CD4-positive, alpha-beta T cell treated with Interleukin-4 for 1 hour (primary cell): ENCODE data around the gene TAS2R60.
"Not testable (repeated sequence)": the region's sequence is repeated elsewhere in the genome, so short reads cannot be mapped to it uniquely, and the experiment has no call there.

Experiments used
- DNase-seq, 2 donors: peaks; one replicate each; pipeline ENCODE4 v3.0.0-alpha.2; 2020 to 2022

The TAS2R60 gene

GRCh38 chr7:143443153-143443552 is at the start of gene TAS2R60:
Gene TAS2R60 (plus strand): TSS chr7:143443453. CDS start chr7:143443453, 0 bp downstream.
- no peak for DNase-seq

DNA sequence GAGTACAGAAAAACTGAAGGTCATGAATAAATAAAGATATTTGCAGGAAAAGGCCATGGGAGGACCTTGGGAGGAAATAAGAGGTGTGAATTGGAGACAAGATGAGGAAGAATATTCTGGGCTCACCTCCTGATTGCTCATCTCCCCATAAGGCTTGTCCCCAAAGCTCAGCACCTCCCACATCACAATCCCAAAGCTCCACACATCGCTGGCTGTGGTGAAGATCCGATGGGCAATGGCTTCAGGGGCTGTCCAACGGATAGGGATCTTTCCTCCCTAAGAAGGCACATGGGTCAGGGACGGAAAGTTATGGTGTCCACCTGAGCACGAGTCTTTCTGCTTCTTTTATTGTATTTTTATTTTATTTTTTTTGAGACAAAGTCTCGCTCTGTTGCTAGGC is 49.2 kb upstream of the TAS2R60 start:
- no peak for DNase-seq

DNA sequence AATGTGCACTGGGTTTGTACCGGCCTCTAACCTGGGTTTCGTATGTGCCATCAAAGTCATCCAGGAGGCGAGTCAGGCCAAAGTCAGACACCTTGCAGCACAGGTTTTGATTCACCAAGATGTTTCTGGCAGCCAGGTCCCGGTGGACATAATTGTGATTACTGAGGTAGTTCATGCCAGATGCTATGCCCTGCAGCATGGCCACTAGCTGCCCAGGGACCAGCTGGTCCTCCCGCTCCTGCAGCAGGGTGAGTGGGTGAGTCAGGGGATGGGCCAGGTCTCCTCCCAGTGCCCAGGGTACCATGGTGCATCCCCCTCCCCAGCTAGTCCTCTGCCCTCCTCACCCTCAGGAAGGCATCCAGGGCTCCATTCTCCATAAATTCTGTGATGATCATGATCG is 48.5 kb upstream of the TAS2R60 start:
- DNase-seq: no peak

DNA sequence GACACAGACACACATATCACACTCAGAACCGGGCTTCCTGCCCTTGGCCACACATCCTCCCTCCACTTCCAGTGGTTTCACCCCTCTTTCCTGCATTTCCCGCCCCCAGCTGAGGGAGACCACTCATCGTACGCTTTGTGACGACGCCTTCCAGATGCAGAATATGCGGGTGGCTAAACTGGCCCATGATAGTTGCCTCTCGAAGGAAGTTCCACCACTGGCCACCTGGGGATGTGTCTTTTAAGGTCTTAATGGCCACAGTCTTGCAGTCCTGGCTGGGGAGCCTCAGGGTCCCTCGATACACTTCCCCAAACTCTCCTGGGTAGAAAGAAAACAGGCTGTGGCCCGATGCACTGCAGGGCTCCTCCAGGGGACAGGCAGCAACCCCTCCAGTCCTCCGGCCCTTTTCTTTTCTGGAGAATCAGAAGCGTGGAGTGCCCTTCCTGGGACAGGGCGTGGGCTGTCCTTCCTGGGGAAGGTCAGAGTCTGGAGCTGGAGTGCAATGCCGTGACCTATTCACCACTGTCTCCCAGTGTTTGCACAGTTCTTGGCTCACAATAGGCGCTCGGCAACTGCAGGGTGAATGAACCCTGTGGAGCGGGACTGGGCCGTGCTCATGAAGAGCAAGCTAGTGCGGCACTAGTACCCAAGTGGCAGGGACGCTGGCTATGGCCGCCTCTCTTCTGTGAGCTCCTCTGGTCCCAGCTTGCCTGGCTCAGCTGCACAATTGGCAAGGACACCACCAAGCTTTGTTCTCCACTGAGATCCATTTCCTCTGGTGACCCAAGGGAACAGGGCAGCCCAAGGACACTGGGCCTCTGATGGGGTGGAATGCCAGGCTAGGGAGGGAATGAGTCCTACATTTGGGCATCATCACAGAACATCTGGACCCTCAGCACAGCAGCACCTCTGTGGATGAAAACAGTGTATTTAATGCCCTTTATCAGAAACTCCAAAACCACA is 47.8 kb upstream of the TAS2R60 start:
- DNase-seq: no peak

- DNase-seq: no peak
These were observed 47.1 kb upstream of the TAS2R60 start for GRCh38 chr7:143396182-143396581.

DNA sequence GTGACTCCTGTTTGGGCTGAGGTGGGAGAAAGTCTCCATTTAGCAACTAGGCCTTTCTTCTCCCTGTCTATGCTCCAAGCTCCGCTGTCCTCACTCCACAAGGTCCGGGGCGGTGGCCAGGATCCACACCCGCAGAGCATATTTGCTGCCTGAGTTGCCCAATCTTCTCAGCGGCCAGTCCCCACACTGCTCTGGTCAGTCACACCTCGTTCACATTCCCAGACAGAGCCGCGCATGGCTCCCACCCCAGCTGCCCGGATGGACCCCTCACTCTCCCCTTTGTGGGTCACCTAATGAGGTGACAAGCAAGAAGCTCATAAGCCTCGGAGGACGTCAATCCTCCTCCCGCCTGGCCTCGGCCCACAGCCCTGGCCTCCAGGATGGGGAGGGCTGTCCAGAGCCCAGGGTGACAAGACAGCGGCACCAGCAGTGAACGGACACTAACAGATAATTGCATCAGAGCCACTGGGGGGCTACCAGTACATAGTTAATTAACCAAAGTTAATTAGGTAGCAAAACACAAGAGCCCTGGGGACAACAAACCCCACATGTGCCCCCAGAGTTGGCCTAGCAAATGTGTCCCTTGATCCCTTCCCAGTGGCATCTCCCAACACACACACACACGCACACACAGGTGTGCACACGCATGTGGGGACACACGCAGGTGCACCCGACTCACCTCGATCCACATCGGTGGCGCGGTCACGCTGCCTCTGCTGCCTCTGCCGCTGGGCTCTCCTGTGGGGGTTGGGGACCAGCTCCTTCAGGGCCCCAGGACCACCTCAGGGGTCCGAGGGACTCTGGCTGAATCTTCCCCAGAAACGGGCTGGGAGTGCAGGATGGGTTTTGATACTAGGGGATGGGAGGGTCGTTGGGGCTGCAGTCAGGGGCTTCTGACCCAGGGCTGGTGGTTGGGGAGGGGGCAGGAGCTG is 46.4 kb upstream of the TAS2R60 start:
- DNase-seq: no peak

- no peak for DNase-seq
These were observed 45.3 kb upstream of the TAS2R60 start for GRCh38 chr7:143397710-143398530.

- no peak for DNase-seq
These were observed 44.6 kb upstream of the TAS2R60 start for GRCh38 chr7:143398616-143399015.

DNA sequence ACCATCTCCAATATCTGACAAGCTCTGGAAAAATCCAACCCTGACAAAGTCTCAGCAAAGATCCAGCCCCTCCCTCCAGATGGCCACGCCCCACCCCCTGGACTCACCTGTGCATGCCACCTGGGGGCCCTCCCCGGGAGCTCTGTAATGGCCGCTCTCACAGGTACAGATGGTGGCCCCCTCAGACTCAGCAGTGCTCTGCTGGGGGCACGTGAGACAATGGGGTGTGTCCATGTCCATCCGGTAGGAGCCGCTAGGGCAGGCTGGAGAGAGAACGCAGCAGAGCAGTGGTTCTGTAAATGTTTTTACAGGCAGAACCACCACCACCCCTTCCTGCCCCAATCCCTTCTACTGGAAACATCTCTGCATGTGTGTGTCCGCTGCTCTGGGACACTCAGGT is 44.1 kb upstream of the TAS2R60 start:
- no peak for DNase-seq

DNA sequence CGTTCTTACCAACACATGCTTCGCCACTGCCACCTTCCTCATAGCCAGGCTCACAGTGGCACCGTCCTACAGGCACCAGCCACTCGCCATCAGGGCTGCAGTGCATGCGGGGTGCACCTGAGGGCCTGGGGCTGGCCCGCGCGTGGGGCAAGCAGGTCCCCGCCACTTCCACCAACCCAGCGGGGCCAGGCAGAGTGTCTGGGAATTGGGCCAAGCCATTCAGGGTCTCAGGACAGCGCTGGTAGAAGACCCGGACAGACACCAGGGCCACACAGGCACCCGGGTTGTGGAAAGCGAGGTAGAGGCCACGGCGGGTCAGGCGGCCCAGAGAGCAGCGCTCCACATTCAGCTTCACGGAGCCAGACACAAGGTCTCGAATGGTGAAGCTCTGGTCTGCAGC is 43.6 kb upstream of the TAS2R60 start:
- no peak for DNase-seq

GRCh38 chr7:143401265-143401664 is 42.0 kb upstream of the TAS2R60 start:
- DNase-seq: no peak

DNA sequence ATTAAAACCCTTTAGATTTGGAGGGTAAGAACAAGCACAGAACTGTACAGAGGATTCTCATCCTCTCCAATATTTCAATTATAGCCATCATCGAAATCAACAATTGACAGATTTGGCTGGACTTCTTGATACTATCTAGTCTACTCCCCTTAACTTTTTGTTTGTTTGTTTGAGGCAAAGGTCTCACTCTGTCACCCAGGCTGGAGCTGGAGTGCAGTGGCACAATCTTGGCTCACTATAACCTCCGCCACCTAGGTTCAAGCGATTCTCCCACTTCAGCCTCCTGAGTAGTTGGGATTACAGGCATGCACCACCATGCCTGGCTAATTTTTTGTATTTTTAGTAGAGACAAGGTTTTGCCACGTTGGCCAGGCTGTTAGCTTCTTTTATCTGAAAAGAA is 41.0 kb upstream of the TAS2R60 start:
- DNase-seq: not testable (repeated sequence)

DNA sequence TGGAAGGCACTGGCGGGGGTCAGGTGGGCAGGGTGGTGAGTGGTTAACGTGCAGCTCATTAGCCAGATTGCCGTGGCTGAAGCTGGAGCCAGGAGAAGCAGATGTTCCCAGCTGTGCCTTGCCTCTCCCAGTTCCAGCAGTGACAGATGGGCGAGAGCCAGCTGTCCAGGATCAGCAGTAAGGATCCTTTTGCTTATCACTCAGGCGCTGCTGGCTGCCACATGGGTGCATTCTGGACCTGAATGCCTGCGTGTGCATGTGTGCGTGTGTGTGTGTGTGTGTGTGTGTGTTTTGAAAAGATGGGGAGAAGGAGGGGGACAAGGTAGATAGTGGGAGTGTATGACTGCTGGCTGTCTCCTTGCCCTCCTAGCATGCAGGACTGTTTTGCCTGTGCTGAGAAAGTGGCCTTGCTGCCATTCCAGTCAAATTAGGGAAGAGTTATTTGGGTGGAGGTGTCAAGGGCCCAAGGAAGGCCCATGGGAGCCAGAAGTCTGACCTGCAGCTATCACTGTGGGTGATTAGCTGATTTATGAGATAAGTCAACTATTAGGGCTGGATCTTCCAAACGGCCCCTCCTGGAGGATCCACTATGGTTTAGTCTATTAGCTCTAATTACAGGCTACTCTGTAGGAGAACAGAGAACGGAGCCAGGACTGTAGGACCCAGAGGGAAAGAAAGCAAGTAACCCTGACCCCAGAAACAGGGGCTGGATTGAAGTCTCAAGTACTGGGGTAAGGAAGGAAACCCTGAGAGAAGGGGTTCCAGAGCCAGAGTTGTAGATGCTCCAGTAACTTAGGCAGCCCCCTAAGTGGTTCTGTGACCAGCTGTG is 37.9 kb upstream of the TAS2R60 start:
- DNase-seq: no peak

DNA sequence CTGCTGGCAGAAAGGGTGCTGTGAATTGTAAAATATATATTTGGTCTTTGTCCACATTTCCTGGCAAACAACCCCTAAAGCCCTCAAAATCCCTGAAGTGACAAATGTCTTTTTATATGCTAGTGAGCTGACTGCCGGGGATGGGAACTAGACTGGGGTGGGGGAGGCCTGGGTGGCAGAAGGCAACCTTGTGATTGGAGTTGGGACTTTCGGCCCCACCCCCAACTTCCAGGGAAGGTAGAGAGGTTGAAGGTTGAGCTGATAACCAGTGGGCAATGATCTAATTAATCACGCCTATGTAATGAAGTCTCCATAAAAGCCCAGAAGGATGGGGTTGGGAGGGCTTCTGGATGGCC is 37.3 kb upstream of the TAS2R60 start:
- no peak for DNase-seq

GRCh38 chr7:143407287-143408251 is 35.7 kb upstream of the TAS2R60 start:
- DNase-seq: peak; percentile 51 to 61

- DNase-seq: no peak
These were observed 35.0 kb upstream of the TAS2R60 start for GRCh38 chr7:143408252-143408685.

- peak; percentile 70 to 82 for DNase-seq
These were observed 34.3 kb upstream of the TAS2R60 start, which contains the start of gene EPHA1 for GRCh38 chr7:143408686-143409561. Gene EPHA1 (minus strand): TSS chr7:143408856. CDS start chr7:143408805, 51 bp downstream.

DNA sequence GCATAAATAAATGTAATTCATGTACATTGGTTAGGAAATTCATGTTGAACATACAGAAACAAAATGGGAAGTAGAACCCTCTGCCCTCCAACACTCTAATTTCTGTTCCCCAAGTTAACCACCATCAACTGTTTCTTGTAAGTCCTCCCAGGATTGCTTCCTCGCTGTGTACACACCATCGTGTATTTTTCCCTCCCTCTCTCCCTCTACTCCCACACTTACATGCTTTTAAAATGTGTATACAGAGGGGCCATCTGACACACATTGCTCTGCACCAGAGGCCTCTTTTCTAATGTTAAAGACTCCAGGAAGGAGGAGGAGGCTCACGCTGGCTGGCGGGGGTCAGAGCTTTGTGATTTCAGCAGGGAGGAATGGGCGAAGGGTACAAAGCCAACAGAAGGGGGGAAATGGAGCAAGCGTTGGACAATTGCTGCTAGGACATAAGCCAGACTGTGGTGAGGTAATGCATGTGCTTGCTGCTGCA is 32.7 kb upstream of the TAS2R60 start:
- DNase-seq: no peak
